ENCODE data around the gene CLHC1. TPM values are rescaled to one million over a fixed set of nuclear protein-coding genes. Genes with fewer than 3 reads are reported as not detected.
"Not testable (repeated sequence)": the region's sequence is repeated elsewhere in the genome, so short reads cannot be mapped to it uniquely, and the experiment has no call there.

CLHC1 gene
- total and polyA plus RNA-seq, 2 donors (not counting 1 experiment from before 2014, with no cell fraction given): 2.0 to 12.8 TPM

- H2AFZ ChIP-seq (ENCODE audit: insufficient read depth, low read depth, low read length, poor library complexity, severe bottlenecking): no peak overlapping the region
- Mint-ChIP-seq H3K4me3 (no peak overlapping the region), H3K9me3 (ENCODE audit: insufficient read depth) (peaks cover 4% of the 10 kb centered on the region), H3K27ac (no peak overlapping the region), H3K27me3 (no peaks in the 10 kb centered on the region), H3K4me1 (peaks cover 44% of the 10 kb centered on the region)
- intact Hi-C loops (cut with micrococcal nuclease): loop anchor here (10.0 kb wide), 1 partner anchor 466 kb away; the partner anchor contains the start of gene PNPT1
- H3K27ac ChIP-seq (ENCODE audit: low read length in 2 of 2): no peak overlapping the region
- no peak overlapping the region for H3K9ac ChIP-seq (ENCODE audit: low read length)
- peaks cover 32% of the 10 kb centered on the region for H3K79me2 ChIP-seq (ENCODE audit: control insufficient read depth, insufficient read depth, low read length)
- peaks cover 0 to 8% of the 10 kb centered on the region in 2 experiments for H3K36me3 ChIP-seq (replicated peaks in 1 of 2; ENCODE audit: control extremely low read depth in 1 of 2, control insufficient read depth in 1 of 2, extremely low read depth in 1 of 2, insufficient read depth in 2 of 2, low read length in 1 of 2)
- H3K4me2 ChIP-seq (replicated peaks; ENCODE audit: low read depth, low read length, poor library complexity, severe bottlenecking): no peak overlapping the region
- no peaks in the 10 kb centered on the region for H3K27me3 ChIP-seq (replicated peaks in 1 of 4; ENCODE audit: control extremely low read depth in 1 of 4, control insufficient read depth in 3 of 4, insufficient read depth in 4 of 4, low read length in 3 of 4)
- ChIA-PET CTCF (interaction anchor here (0.8 kb wide), 1 partner anchor 8 kb away, joined by 6 read pairs; no protein-coding TSS in a partner anchor), POLR2A (interaction anchor here (0.6 to 0.7 kb wide), 2 partner anchors 43 to 100 kb away, joined by 3 to 6 read pairs; no protein-coding TSS in a partner anchor)
- H4K20me1 ChIP-seq (ENCODE audit: control insufficient read depth, insufficient read depth, low read length, poor library complexity, severe bottlenecking): peaks cover 9% of the 10 kb centered on the region
- DNase-seq: no peak
- peaks cover 26 to 36% of the 10 kb centered on the region in 2 donors for H3K4me1 ChIP-seq (ENCODE audit: control insufficient read depth in 2 of 2, insufficient read depth in 2 of 2, low read length in 2 of 2)
- no peak overlapping the region for H3K4me3 ChIP-seq (ENCODE audit: control extremely low read depth in 1 of 5, extremely low read depth in 1 of 5, insufficient read depth in 1 of 5, low read depth in 2 of 5, low read length in 4 of 5)
- ATAC-seq (ENCODE audit: low read depth): no peak
- WGBS (ENCODE audit: insufficient coverage): 93% methylated on average over 2 of the region's 2 CpGs
- peaks cover 0 to 7% (median 0%) of the 10 kb centered on the region in 3 donors for H3K9me3 ChIP-seq (ENCODE audit: control extremely low read depth in 1 of 3, control insufficient read depth in 2 of 3, insufficient read depth in 1 of 3, low read length in 2 of 3)
- TF ChIP-seq EZH2 (IDR thresholded peaks at IDR 0.05; ENCODE audit: borderline replicate concordance, insufficient read depth, low read depth, low read length, poor library complexity, severe bottlenecking) (no peak), CTCF (IDR thresholded peaks at IDR 0.05) (no peak)
Observed at GRCh38 chr2:55229221-55229620, 2.9 kb downstream of the CLHC1 start.

- no peak for ATAC-seq (ENCODE audit: low read depth)
- H3K4me1 ChIP-seq (ENCODE audit: control insufficient read depth in 2 of 2, insufficient read depth in 2 of 2, low read length in 2 of 2): peaks cover 17 to 26% of the 10 kb centered on the region in 2 donors
- TF ChIP-seq CTCF (IDR thresholded peaks at IDR 0.05): no peak
- no peak for TF ChIP-seq EZH2 (IDR thresholded peaks at IDR 0.05; ENCODE audit: borderline replicate concordance, insufficient read depth, low read depth, low read length, poor library complexity, severe bottlenecking)
- H3K9ac ChIP-seq (ENCODE audit: low read length): no peak overlapping the region
- CTCF ChIA-PET: no interaction called here
- Mint-ChIP-seq H3K4me1 (peaks cover 35% of the 10 kb centered on the region), H3K27ac (peak overlapping the region; percentile 80), H3K9me3 (ENCODE audit: insufficient read depth) (peaks cover 4% of the 10 kb centered on the region), H3K4me3 (peak overlapping the region; percentile 51), H3K27me3 (no peaks in the 10 kb centered on the region)
- H3K9me3 ChIP-seq (ENCODE audit: control extremely low read depth in 1 of 3, control insufficient read depth in 2 of 3, insufficient read depth in 1 of 3, low read length in 2 of 3): peaks cover 0 to 11% (median 0%) of the 10 kb centered on the region in 3 donors
- DNase-seq: no peak
- POLR2A ChIA-PET: no interaction called here
- peak overlapping the region; percentile 44 for H3K4me2 ChIP-seq (replicated peaks; ENCODE audit: low read depth, low read length, poor library complexity, severe bottlenecking)
- H3K4me3 ChIP-seq (ENCODE audit: control extremely low read depth in 1 of 5, extremely low read depth in 1 of 5, insufficient read depth in 1 of 5, low read depth in 2 of 5, low read length in 4 of 5): no peak overlapping the region
- no peaks in the 10 kb centered on the region for H3K27me3 ChIP-seq (replicated peaks in 1 of 4; ENCODE audit: control extremely low read depth in 1 of 4, control insufficient read depth in 3 of 4, insufficient read depth in 4 of 4, low read length in 3 of 4)
- peak overlapping the region; percentile 50 for H2AFZ ChIP-seq (ENCODE audit: insufficient read depth, low read depth, low read length, poor library complexity, severe bottlenecking)
- no peaks in the 10 kb centered on the region for H3K36me3 ChIP-seq (replicated peaks in 1 of 2; ENCODE audit: control extremely low read depth in 1 of 2, control insufficient read depth in 1 of 2, extremely low read depth in 1 of 2, insufficient read depth in 2 of 2, low read length in 1 of 2)
- intact Hi-C loops (cut with micrococcal nuclease): loop anchor here (10.0 kb wide), 1 partner anchor 467 kb away; the partner anchor contains the start of gene PNPT1
- peak overlapping the region in 1 of 2 donors; percentile 57 for H3K27ac ChIP-seq (ENCODE audit: low read length in 2 of 2)
- H3K79me2 ChIP-seq (ENCODE audit: control insufficient read depth, insufficient read depth, low read length): peaks cover 25% of the 10 kb centered on the region
- peaks cover 4% of the 10 kb centered on the region for H4K20me1 ChIP-seq (ENCODE audit: control insufficient read depth, insufficient read depth, low read length, poor library complexity, severe bottlenecking)
Observed at GRCh38 chr2:55228226-55228563, 3.9 kb downstream of the CLHC1 start.

- H3K4me2 ChIP-seq (replicated peaks; ENCODE audit: low read depth, low read length, poor library complexity, severe bottlenecking): peak overlapping the region; percentile 44
- H4K20me1 ChIP-seq (ENCODE audit: control insufficient read depth, insufficient read depth, low read length, poor library complexity, severe bottlenecking); H3K27me3 ChIP-seq (replicated peaks in 1 of 4; ENCODE audit: control extremely low read depth in 1 of 4, control insufficient read depth in 3 of 4, insufficient read depth in 4 of 4, low read length in 3 of 4); ATAC-seq (ENCODE audit: low read depth); POLR2A ChIA-PET; H3K27me3 Mint-ChIP-seq; H3K9ac ChIP-seq (ENCODE audit: low read length); H3K36me3 ChIP-seq (replicated peaks in 1 of 2; ENCODE audit: control extremely low read depth in 1 of 2, control insufficient read depth in 1 of 2, extremely low read depth in 1 of 2, insufficient read depth in 2 of 2, low read length in 1 of 2); CTCF ChIA-PET; H3K9me3 Mint-ChIP-seq (ENCODE audit: insufficient read depth): not testable (repeated sequence)
- H3K27ac ChIP-seq (ENCODE audit: low read length in 2 of 2): peak overlapping the region; percentile 38 to 57
- Mint-ChIP-seq H3K27ac (peak overlapping the region; percentile 80), H3K4me3 (peak overlapping the region; percentile 51), H3K4me1 (peaks cover 35% of the 10 kb centered on the region)
- peaks cover 0 to 11% (median 0%) of the 10 kb centered on the region in 3 donors for H3K9me3 ChIP-seq (ENCODE audit: control extremely low read depth in 1 of 3, control insufficient read depth in 2 of 3, insufficient read depth in 1 of 3, low read length in 2 of 3)
- WGBS (ENCODE audit: insufficient coverage): 40% methylated on average over 2 of the region's 7 CpGs
- intact Hi-C loops (cut with micrococcal nuclease): loop anchor here (10.0 kb wide), 1 partner anchor 467 kb away; the partner anchor contains the start of gene PNPT1
- H3K79me2 ChIP-seq (ENCODE audit: control insufficient read depth, insufficient read depth, low read length): peaks cover 19% of the 10 kb centered on the region
- peak; percentile 32 for DNase-seq
- H2AFZ ChIP-seq (ENCODE audit: insufficient read depth, low read depth, low read length, poor library complexity, severe bottlenecking): peak overlapping the region; percentile 50
- peak overlapping the region in 1 of 5 experiments; percentile 15 for H3K4me3 ChIP-seq (ENCODE audit: control extremely low read depth in 1 of 5, extremely low read depth in 1 of 5, insufficient read depth in 1 of 5, low read depth in 2 of 5, low read length in 4 of 5)
- peaks cover 20 to 28% of the 10 kb centered on the region in 2 donors for H3K4me1 ChIP-seq (ENCODE audit: control insufficient read depth in 2 of 2, insufficient read depth in 2 of 2, low read length in 2 of 2)
Observed at GRCh38 chr2:55227437-55228225, 4.5 kb downstream of the CLHC1 start.

Data from B cell (primary cell).